PFSK-1 (cell line): ENCODE measurements around the gene CEP78.

Experiments
- FOXP2 ChIP-seq: optimal IDR thresholded peaks from 2 replicates; pipeline ENCODE3; 2011; ENCODE audit warnings: borderline replicate concordance, control low read depth, inconsistent platforms; ENCODE audit not compliant: insufficient read depth; ENCODE audit errors: extremely low read length, extremely low read depth
- POLR2AphosphoS5 ChIP-seq: IDR thresholded peaks from 2 replicates; pipeline ENCODE4 v1.6.1; 2012; ENCODE audit warnings: low read depth, mild to moderate bottlenecking, control low read depth, low read length, moderate library complexity
- REST ChIP-seq, 2 experiments: IDR thresholded peaks; 2 replicates each; pipeline versions ENCODE4 v1.6.1 to v1.8.0; 2011 to 2012; ENCODE audit warnings: low read depth in 2 of 2, low read length in 2 of 2, control low read depth in 1 of 2, inconsistent platforms in 1 of 2, mild to moderate bottlenecking in 1 of 2, moderate library complexity in 1 of 2; ENCODE audit not compliant: insufficient read depth in 1 of 2
- TAF1 ChIP-seq: IDR thresholded peaks from 2 replicates; pipeline ENCODE4 v1.6.1; 2012; ENCODE audit warnings: low read length, control low read depth, borderline replicate concordance; ENCODE audit not compliant: insufficient read depth

DNA sequence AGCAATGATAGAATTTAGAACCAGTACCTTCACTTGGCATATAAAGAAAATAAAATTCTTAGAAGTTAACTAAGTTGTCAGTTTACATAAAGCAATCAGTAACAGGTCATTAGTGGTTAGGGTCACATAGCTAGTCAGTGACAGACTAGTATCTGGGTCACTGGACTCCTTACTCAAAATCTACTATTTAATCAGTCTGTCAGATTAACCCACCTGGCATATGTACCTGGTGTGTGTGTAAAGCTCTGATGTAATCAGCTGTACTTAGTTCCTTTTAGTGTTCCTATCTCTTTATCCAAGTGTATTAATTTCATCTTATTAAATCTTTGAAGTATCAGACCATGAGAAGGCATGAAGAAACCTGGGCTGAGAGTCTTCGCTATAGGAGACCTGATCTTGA, 7.3 kb downstream of the CEP78 start:
- no peak for TF ChIP-seq TAF1
- no peak for TF ChIP-seq REST (IDR thresholded peaks at IDR 0.05; ENCODE audit: insufficient read depth in 1 of 2, low read depth in 2 of 2, low read length in 2 of 2)
- TF ChIP-seq POLR2AphosphoS5: no peak
- no peak for TF ChIP-seq FOXP2
